A549 (cell line): ENCODE results near the gene ANKRD65. TPM values are rescaled to one million over a fixed set of nuclear protein-coding genes. Genes with fewer than 3 reads are reported as not detected.
"Not testable (repeated sequence)": the region's sequence is repeated elsewhere in the genome, so short reads cannot be mapped to it uniquely, and the experiment has no call there.

Experiments
- ATAC-seq, 2 experiments: fragments of 200-7000 bp in 1 of 2; fragments of >200 bp in 1 of 2; cut with Nextera tagmentation in 1 of 2; cut with Tn5 transposase in 1 of 2; 3 replicates each; pipeline versions ENCODE4 v1.8.0 to v1.9.1; 2018 to 2020; ENCODE audit warnings: mild to moderate bottlenecking in 1 of 2, moderate library complexity in 1 of 2
- CTCF ChIA-PET: fragments of 300-600 bp; sonication (Branson Sonifier 250); formaldehyde crosslinking; extraction: SDS; loops from one replicate; lab custom pipeline; 2021; ENCODE audit warnings: antibody characterized with exemption, inconsistent platforms; lab: Yijun Ruan, JAX
- POLR2A ChIA-PET: fragments of 350-600 bp; formaldehyde crosslinking; extraction: SDS; loops from one replicate; lab custom pipeline; 2021; ENCODE audit warnings: antibody characterized with exemption, inconsistent platforms; lab: Yijun Ruan, JAX
- DNase-seq, 2 experiments: peaks; one replicate each; pipeline versions ENCODE4 v3.0.0 to v3.0.0-alpha.2; 2011 to 2016; ENCODE audit warnings: low read depth in 1 of 2, low spot score in 1 of 2
- FAIRE-seq: peaks from 2 replicates; lab custom pipeline; 2011; peaks lifted over from hg19 to GRCh38; lab: Jason Lieb, UNC
- H3K27ac ChIP-seq, 2 experiments: fragments of >200 bp; sonication (Bioruptor Twin); formaldehyde crosslinking; 3 replicates each; pipeline ENCODE4 v1.5.1; 2016 to 2017
- H3K4me1 ChIP-seq: fragments of >200 bp; sonication (Bioruptor Twin); formaldehyde crosslinking; 3 replicates; pipeline ENCODE4 v1.6.1; 2016
- H3K4me2 ChIP-seq: fragments of >200 bp; sonication (Bioruptor Twin); formaldehyde crosslinking; 3 replicates; pipeline ENCODE4 v1.6.1; 2016
- H3K4me3 ChIP-seq: fragments of >200 bp; sonication (Bioruptor Twin); formaldehyde crosslinking; 3 replicates; pipeline ENCODE4 v1.5.1; 2016
- H3K9me3 ChIP-seq: fragments of >200 bp; sonication (Bioruptor Twin); formaldehyde crosslinking; 3 replicates; pipeline ENCODE4 v1.6.1; 2016
- CBX8 ChIP-seq: fragments of 200-600 bp; sonication (generic); IDR thresholded peaks from 2 replicates; pipeline ENCODE4 v1.6.1; 2016
- EHMT2 ChIP-seq: fragments of 200-600 bp; sonication (generic); IDR thresholded peaks from 2 replicates; pipeline ENCODE4 v1.6.1; 2016; ENCODE audit warnings: antibody characterized with exemption, low read depth, mild to moderate bottlenecking, moderate library complexity
- GATA3 ChIP-seq: IDR thresholded peaks from 2 replicates; pipeline ENCODE4 v1.6.1; 2012; ENCODE audit warnings: borderline replicate concordance
- HDAC2 ChIP-seq: fragments of 200-600 bp; sonication (generic); IDR thresholded peaks from 2 replicates; pipeline ENCODE4 v1.6.1; 2016
- HEYL ChIP-seq: fragments of 250-450 bp; sonication (Bioruptor Pico); IDR thresholded peaks from 2 replicates; pipeline ENCODE4 v1.8.0; 2021; ENCODE audit warnings: mild to moderate bottlenecking, moderate library complexity
- HOXB13 ChIP-seq: fragments of 250-450 bp; sonication (Bioruptor Pico); IDR thresholded peaks from 2 replicates; pipeline ENCODE4 v1.5.0; 2020; ENCODE audit warnings: low read depth, mild to moderate bottlenecking, moderate library complexity
- JUN ChIP-seq, 2 experiments: fragments of >200 bp; sonication (Bioruptor Twin); formaldehyde crosslinking; IDR thresholded peaks; 2 replicates in 1 of 2; 3 replicates in 1 of 2; pipeline ENCODE4 v1.6.1; 2016 to 2017
- MAZ ChIP-seq: fragments of 150-350 bp; IDR thresholded peaks from 2 replicates; pipeline ENCODE4 v1.6.1; 2014; ENCODE audit warnings: antibody characterized with exemption, low read depth, low read length, borderline replicate concordance
- NFE2L2 ChIP-seq: fragments of 150-350 bp; conservative IDR thresholded peaks from 2 replicates; pipeline ENCODE4 v1.6.1; 2014; ENCODE audit warnings: low read length
- RAD21 ChIP-seq, 2 experiments: fragments of >200 bp in 1 of 2; sonication (Bioruptor Twin) in 1 of 2; formaldehyde crosslinking in 1 of 2; IDR thresholded peaks in 1 of 2; conservative IDR thresholded peaks in 1 of 2; 2 replicates in 1 of 2; 3 replicates in 1 of 2; pipeline ENCODE4 v1.6.1; 2012 to 2018; ENCODE audit warnings: inconsistent platforms in 1 of 2
- RNF2 ChIP-seq: fragments of 200-600 bp; sonication (generic); IDR thresholded peaks from 2 replicates; pipeline ENCODE4 v1.6.1; 2016; ENCODE audit warnings: low read depth, mild to moderate bottlenecking, antibody characterized with exemption, moderate library complexity, borderline replicate concordance
- SMC3 ChIP-seq: fragments of >200 bp; sonication (Bioruptor Twin); formaldehyde crosslinking; IDR thresholded peaks from 3 replicates; pipeline ENCODE4 v1.6.1; 2018; ENCODE audit warnings: inconsistent platforms
- TFCP2L1 ChIP-seq: fragments of 250-450 bp; sonication (Bioruptor Pico); IDR thresholded peaks from 2 replicates; pipeline ENCODE4 v1.5.0; 2021; ENCODE audit warnings: mild to moderate bottlenecking
- TP53 ChIP-seq: fragments of 250-450 bp; sonication (Bioruptor Pico); IDR thresholded peaks from 2 replicates; pipeline ENCODE4 v1.5.0; 2021; ENCODE audit warnings: mild to moderate bottlenecking, moderate library complexity
- ZFP36 ChIP-seq: fragments of 450-650 bp; IDR thresholded peaks from 2 replicates; pipeline ENCODE4 v1.6.1; 2014; ENCODE audit warnings: borderline replicate concordance; ENCODE audit not compliant: partially characterized antibody
- WGBS: methylation state at CpG from one replicate; pipeline ENCODE4 v1.1.6; 2017; ENCODE audit errors: missing lambda C conversion rate; 5-methylcytosine and 5-hydroxymethylcytosine counted together
- polyA plus RNA-seq, 4 experiments: library from polyadenylated mRNA; depleted of rRNA in 3 of 4; stranded (reverse); fragments of >200 nt; fragmentation: RNase III in 1 of 4; extraction: RNeasy Plus Mini Kit Qiagen cat#74134 plus additional on column Dnase treatment in 1 of 4; gene quantifications; 2 replicates in 3 of 4; 3 replicates in 1 of 4; pipeline ENCODE4 v1.2.3, GENCODE V29; 2011 to 2017
- TF ChIP-seq, protein P1 (sequence below): fragments of 200-600 bp; sonication (generic); IDR thresholded peaks from 2 replicates; pipeline ENCODE4 v1.6.1; 2016; ENCODE audit warnings: antibody characterized with exemption, mild to moderate bottlenecking, moderate library complexity
- TF ChIP-seq, protein P2 (sequence below): IDR thresholded peaks from 2 replicates; pipeline ENCODE4 v1.6.1; 2012
- TF ChIP-seq, protein P3 (sequence below): fragments of 150-350 bp; IDR thresholded peaks from 2 replicates; pipeline ENCODE4 v1.6.1; 2014; ENCODE audit warnings: low read depth, mild to moderate bottlenecking, low read length

The ANKRD65 gene
- polyA plus RNA-seq, 2 of the 4 experiments (the other 2 are of a cell fraction): 0.05 TPM; not detected in 1

DNA sequence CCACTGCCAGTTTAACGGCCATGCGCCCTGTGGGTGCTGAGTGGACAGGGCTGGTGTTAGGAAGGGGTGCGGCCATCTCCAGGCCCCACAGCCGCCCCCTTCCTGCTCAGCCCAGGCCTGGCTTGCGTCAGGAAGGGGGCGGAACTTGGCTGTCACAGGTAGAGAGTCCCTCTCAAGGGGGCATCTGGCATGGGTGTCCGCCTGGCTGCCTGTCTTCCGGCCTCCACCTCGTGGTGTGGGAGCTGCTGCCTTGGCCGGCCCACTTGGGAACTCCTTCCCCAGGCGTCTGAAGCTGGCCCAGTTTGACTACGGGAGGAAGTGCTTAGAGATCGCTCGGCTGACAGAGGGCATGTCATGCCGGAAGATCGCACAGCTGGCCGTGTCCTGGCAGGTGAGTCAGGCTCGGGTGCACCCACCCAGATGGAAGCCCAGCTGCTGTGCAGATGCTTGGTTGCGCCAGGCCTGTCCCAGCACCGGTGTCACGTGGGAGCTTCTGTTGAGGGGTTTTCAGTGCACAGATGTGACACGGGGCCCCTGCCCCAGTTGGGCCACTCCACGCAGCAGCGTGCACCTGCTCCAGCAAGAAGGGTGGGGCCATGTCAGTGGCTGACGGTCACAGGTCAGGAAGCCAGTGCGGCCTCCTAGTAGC lies 41.4 kb upstream of the ANKRD65 start:
- POLR2A ChIA-PET: no interaction called here

DNA sequence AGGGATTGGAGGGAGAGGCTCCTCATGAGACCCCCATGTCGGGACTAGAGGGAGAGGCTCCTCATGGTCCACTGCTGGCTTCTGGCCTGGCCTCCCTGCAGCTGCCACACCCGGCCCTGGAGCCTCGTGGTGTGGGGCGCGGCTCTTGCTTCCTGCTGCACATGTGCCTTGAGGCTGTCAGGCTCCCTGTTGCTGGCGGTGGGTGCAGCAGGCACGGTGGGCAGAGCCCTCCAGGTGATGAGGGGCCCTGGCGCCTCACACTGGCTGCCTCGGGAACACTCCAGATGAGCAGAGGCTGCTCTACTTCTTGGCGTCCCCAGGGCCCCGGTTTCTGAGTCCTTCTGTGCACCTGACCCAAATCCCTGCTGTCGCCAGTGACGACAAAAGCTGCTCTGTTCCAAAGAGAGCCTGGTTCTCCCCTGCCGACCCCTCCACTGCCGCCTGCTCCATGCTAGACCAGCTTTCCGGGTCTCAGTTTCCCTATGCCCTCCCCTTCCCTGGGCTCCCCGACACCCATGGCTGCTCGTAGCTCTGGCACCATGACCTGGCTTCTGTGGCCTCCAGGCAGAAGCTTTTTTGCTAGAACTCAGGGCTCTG lies 40.7 kb upstream of the ANKRD65 start:
- no peak for TF ChIP-seq ZFP36
- no peak overlapping the region for H3K4me2 ChIP-seq
- no CpG with 5 or more reads among the region's 18 CpGs for WGBS
- H3K9me3 ChIP-seq: no peaks in the 10 kb centered on the region
- no peak overlapping the region for H3K27ac ChIP-seq
- no peak for FAIRE-seq
- no peak for ATAC-seq
- H3K4me1 ChIP-seq: no peaks in the 10 kb centered on the region
- POLR2A ChIA-PET: no interaction called here
- CTCF ChIA-PET: no interaction called here
- DNase-seq: no peak
- no peak overlapping the region for H3K4me3 ChIP-seq

More for the DNA sequence above, 41.4 kb upstream of the ANKRD65 start:
- Histone ChIP-seq H3K4me1 (no peaks in the 10 kb centered on the region), H3K4me3 (no peak overlapping the region), H3K4me2 (no peak overlapping the region), H3K27ac (no peak overlapping the region), H3K9me3 (no peaks in the 10 kb centered on the region)
- DNase-seq (no peak), ATAC-seq (no peak), FAIRE-seq (no peak)
- CTCF ChIA-PET: no interaction called here
- no peak for TF ChIP-seq SMC3
- TF ChIP-seq NFE2L2: no peak
- TF ChIP-seq HOXB13 (CRISPR knock-in tag): no peak
- TF ChIP-seq, protein P1, sequence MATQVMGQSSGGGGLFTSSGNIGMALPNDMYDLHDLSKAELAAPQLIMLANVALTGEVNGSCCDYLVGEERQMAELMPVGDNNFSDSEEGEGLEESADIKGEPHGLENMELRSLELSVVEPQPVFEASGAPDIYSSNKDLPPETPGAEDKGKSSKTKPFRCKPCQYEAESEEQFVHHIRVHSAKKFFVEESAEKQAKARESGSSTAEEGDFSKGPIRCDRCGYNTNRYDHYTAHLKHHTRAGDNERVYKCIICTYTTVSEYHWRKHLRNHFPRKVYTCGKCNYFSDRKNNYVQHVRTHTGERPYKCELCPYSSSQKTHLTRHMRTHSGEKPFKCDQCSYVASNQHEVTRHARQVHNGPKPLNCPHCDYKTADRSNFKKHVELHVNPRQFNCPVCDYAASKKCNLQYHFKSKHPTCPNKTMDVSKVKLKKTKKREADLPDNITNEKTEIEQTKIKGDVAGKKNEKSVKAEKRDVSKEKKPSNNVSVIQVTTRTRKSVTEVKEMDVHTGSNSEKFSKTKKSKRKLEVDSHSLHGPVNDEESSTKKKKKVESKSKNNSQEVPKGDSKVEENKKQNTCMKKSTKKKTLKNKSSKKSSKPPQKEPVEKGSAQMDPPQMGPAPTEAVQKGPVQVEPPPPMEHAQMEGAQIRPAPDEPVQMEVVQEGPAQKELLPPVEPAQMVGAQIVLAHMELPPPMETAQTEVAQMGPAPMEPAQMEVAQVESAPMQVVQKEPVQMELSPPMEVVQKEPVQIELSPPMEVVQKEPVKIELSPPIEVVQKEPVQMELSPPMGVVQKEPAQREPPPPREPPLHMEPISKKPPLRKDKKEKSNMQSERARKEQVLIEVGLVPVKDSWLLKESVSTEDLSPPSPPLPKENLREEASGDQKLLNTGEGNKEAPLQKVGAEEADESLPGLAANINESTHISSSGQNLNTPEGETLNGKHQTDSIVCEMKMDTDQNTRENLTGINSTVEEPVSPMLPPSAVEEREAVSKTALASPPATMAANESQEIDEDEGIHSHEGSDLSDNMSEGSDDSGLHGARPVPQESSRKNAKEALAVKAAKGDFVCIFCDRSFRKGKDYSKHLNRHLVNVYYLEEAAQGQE: no peak
- no peak for TF ChIP-seq JUN (IDR thresholded peaks at IDR 0.05)
- TF ChIP-seq HDAC2: no peak
- no peak for TF ChIP-seq ZFP36
- WGBS: no CpG with 5 or more reads among the region's 26 CpGs

DNA sequence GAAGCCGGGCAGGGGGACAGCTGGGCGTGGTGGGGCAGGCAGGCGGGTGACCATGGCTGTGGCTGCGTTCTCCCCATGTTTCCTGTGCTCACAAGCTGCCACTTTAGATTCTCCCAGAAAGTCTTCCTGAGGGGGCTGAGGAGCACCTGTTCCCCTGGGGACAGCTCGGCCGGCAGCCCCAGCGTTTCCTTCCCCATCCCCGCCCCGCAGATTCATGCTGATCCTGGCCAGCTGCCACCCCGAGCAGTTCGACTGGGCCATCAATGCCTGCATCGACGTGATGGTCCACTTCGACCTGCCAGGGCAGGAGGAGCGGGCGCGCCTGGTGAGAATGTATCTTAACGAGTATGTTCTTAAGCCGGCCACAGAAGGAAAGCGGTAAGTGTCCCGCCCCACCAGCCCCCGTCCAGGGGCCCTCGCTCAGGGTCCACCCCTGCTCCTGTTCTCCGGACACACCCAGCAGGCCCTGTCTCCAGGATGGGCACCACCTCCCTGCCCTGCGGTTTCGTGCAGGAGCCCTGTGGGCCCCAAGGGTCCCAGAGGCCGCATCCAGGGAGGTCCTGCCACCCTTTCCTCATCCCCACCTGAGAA lies 39.6 kb upstream of the ANKRD65 start:
- no peak for ATAC-seq
- no peak for DNase-seq
- Histone ChIP-seq H3K4me1 (no peaks in the 10 kb centered on the region), H3K9me3 (no peaks in the 10 kb centered on the region), H3K4me2 (no peak overlapping the region), H3K4me3 (no peak overlapping the region), H3K27ac (no peak overlapping the region)
- POLR2A ChIA-PET: no interaction called here
- CTCF ChIA-PET: no interaction called here
- FAIRE-seq: no peak
- WGBS: no CpG with 5 or more reads among the region's 27 CpGs
- TF ChIP-seq CBX8 (no peak), JUN (IDR thresholded peaks at IDR 0.05) (no peak), MAZ (no peak), RNF2 (no peak), NFE2L2 (no peak), TFCP2L1 (CRISPR knock-in tag) (no peak), RAD21 (conservative IDR thresholded peaks at IDR 0.05 in 1 of 2, IDR thresholded peaks at IDR 0.05 in 1 of 2) (no peak), HEYL (CRISPR knock-in tag) (no peak), EHMT2 (no peak), ZFP36 (no peak), GATA3 (no peak), TP53 (CRISPR knock-in tag) (no peak), HOXB13 (CRISPR knock-in tag) (no peak)
- TF ChIP-seq, protein P2, sequence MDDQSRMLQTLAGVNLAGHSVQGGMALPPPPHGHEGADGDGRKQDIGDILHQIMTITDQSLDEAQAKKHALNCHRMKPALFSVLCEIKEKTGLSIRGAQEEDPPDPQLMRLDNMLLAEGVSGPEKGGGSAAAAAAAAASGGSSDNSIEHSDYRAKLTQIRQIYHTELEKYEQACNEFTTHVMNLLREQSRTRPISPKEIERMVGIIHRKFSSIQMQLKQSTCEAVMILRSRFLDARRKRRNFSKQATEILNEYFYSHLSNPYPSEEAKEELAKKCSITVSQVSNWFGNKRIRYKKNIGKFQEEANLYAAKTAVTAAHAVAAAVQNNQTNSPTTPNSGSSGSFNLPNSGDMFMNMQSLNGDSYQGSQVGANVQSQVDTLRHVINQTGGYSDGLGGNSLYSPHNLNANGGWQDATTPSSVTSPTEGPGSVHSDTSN: no peak
- TF ChIP-seq, protein P1: no peak
- TF ChIP-seq, protein P3, sequence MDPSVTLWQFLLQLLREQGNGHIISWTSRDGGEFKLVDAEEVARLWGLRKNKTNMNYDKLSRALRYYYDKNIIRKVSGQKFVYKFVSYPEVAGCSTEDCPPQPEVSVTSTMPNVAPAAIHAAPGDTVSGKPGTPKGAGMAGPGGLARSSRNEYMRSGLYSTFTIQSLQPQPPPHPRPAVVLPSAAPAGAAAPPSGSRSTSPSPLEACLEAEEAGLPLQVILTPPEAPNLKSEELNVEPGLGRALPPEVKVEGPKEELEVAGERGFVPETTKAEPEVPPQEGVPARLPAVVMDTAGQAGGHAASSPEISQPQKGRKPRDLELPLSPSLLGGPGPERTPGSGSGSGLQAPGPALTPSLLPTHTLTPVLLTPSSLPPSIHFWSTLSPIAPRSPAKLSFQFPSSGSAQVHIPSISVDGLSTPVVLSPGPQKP: no peak

DNA sequence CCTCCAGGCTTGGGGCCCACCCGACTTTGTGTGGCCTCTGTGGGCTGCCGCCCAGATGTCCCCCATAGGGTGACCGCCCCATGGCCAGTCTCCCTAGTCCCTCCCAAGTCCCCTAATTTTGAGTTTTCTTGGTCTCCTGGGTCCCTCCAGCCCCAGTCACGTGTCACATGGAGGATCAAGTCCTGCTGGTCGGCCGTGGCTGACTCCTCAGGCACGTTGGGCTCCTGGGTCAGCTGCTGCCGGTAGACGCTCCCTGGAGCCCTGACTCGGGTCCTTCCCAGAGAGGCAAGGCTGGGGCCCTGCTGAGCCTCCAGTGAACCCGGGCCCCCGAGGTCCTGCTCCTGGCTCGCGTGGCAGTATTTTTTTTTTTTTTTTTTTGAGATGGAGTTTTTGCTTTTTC lies 38.6 kb upstream of the ANKRD65 start:
- POLR2A ChIA-PET, H3K4me2 ChIP-seq, H3K27ac ChIP-seq, FAIRE-seq, DNase-seq, H3K9me3 ChIP-seq, H3K4me1 ChIP-seq, ATAC-seq, H3K4me3 ChIP-seq, CTCF ChIA-PET: not testable (repeated sequence)
- no CpG with 5 or more reads among the region's 14 CpGs for WGBS
